ENCODE results near the gene CFL2.

Gene CFL2

DNA sequence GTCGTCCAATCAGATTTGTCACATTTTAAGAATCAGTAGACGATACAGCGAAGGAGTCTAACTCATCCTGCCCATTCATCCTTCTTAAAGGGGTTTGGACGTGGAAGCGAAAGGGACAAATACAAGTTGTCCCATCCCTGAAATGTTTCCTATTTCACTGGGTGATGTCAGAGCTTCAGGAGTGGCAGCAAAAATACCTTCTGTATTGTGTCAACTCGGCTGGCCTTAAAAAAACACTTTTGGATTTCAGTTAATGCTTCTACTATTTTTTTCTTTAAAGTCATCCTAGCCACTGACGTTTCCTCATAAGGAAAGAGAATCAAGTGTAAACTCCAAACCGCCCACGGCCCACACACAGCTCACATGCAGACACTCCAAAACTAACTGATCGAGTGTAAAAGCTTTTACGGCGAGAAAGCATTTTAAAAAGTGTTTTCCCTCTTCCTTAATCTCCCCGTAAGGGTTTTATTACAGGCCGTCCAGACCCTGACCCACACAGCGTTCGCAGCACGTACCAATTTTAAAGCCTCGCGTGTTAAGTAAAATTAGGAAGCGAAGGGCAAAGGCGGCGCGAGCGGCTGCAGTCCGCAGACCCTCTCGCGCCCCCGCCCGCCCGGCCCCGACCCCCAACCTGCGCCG, 593 bp downstream of the CFL2 start:
- H2BK5ac ChIP-seq (ENCODE audit: low read length) = no peak overlapping the region
- H3K4me1 ChIP-seq (ENCODE audit: control insufficient read depth, low read depth, low read length) = no peaks in the 10 kb centered on the region
- H3K79me1 ChIP-seq (ENCODE audit: low read length) = peaks cover 5% of the 10 kb centered on the region
- peak overlapping the region; percentile 92 for H3K56ac ChIP-seq (ENCODE audit: low read length)
- no peaks in the 10 kb centered on the region for H3K27me3 ChIP-seq (ENCODE audit: insufficient read depth, low read length, poor library complexity)
- H3K18ac ChIP-seq (ENCODE audit: low read length) = peak overlapping the region; percentile 99
- peak overlapping the region; percentile 85 for H3K27ac ChIP-seq (ENCODE audit: low read depth, low read length)
- peak; percentile 42 for DNase-seq
- peak overlapping the region; percentile 64 for H3K9ac ChIP-seq (ENCODE audit: low read length)
- H4K5ac ChIP-seq (ENCODE audit: low read length) = no peak overlapping the region
- H3K23ac ChIP-seq (ENCODE audit: low read length) = no peak overlapping the region
- peak overlapping the region; percentile 82 for H2BK120ac ChIP-seq (ENCODE audit: low read depth, low read length)
- H3K4ac ChIP-seq (ENCODE audit: low read depth, low read length) = peak overlapping the region; percentile 98
- H2BK15ac ChIP-seq (replicated peaks; ENCODE audit: low read depth) = no peak overlapping the region
- H3K4me2 ChIP-seq (ENCODE audit: low read length) = peak overlapping the region; percentile 49
- WGBS (ENCODE audit: extremely low coverage, insufficient coverage, low lambda C conversion rate) = no CpG with 5 or more reads among the region's 33 CpGs
- H3K79me2 ChIP-seq (ENCODE audit: control insufficient read depth, insufficient read depth, low read length) = peaks cover 2% of the 10 kb centered on the region
- H2AK5ac ChIP-seq (ENCODE audit: low read length) = no peak overlapping the region
- H3K36me3 ChIP-seq (ENCODE audit: control insufficient read depth, insufficient read depth, low read length) = no peaks in the 10 kb centered on the region
- H4K8ac ChIP-seq (ENCODE audit: low read depth, low read length) = no peak overlapping the region
- peak overlapping the region; percentile 42 for H3K4me3 ChIP-seq (ENCODE audit: low read length)

DNA sequence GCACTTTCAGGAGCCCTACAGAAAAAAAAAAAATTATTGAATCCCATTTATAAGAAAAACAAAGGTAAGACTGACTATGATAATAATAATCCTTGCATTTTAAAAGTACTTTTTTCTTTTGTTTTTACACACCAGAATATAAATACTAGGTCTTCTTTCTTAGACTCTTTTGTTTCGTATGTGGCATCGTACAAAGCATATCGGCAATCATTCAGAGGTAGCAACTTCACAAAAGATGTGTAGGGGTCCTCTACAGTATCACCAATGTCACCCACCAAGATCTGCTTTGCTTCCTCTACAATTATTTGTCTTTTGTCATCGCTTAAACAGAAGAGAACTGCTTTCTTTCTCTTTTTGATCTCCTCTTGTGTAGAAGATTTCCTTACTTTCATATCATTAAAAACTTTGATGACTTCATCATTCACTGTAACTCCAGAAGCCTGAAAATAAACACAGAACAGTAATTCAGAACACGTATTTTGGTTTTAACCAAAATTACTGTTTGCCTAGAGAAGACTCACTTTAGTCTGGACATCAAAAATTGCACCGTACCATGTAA, 1.2 kb downstream of the CFL2 start:
- Histone ChIP-seq H3K27ac (ENCODE audit: low read depth, low read length) (no peak overlapping the region), H3K56ac (ENCODE audit: low read length) (peak overlapping the region; percentile 92)
- WGBS (ENCODE audit: extremely low coverage, insufficient coverage, low lambda C conversion rate) = no CpG with 5 or more reads among the region's 6 CpGs

DNA sequence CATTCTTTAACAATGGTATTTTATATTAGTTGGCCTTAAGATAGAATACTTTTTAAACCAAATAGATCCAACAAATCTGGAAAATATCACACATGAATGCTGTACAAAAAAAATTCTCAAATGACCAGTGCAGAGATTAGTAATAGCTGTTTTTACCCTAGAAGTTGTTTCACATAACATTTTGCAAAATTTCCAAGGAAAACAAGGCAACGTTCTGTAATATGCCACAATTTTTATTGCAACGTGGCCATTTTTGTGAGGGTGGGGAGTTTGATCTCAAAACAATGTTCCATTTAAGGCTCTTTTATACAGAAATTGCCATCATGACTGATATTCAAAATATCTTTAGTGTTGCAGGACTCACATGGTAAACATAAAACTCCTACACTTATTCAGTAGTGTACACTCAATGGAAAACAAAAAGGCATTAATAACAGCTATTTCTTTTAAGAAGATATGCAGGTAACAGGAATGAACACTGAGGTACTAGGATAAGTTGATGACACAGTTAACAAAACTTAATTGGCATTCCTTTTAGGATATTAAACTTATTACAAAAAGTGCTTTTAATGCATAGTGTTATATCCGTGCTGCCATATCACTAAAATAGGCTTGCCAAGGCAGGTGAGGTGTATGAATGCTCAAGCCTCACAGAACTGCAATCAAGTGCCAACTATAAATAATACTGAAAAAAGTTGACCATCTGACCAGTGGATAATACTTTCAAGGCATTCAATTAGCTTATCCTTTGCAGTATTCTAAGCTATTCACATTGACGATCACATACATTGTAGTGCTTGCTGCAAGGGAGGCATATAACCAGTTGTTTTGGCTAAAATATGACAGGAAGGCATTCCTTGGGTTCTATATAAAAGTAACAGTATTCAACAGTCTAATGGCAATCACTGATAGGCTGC, 2.3 kb downstream of the CFL2 start:
- H2AK5ac ChIP-seq (ENCODE audit: low read length) = no peak overlapping the region
- H3K36me3 ChIP-seq (ENCODE audit: control insufficient read depth, insufficient read depth, low read length) = no peaks in the 10 kb centered on the region

More for the DNA sequence above, 1.2 kb downstream of the CFL2 start:
- Histone ChIP-seq H3K4me2 (ENCODE audit: low read length) (peak overlapping the region; percentile 49), H2BK15ac (replicated peaks; ENCODE audit: low read depth) (no peak overlapping the region), H3K18ac (ENCODE audit: low read length) (no peak overlapping the region), H3K36me3 (ENCODE audit: control insufficient read depth, insufficient read depth, low read length) (no peaks in the 10 kb centered on the region), H2BK120ac (ENCODE audit: low read depth, low read length) (no peak overlapping the region), H4K8ac (ENCODE audit: low read depth, low read length) (no peak overlapping the region), H3K79me1 (ENCODE audit: low read length) (peaks cover 5% of the 10 kb centered on the region), H3K4me1 (ENCODE audit: control insufficient read depth, low read depth, low read length) (no peaks in the 10 kb centered on the region), H3K4me3 (ENCODE audit: low read length) (peak overlapping the region; percentile 42), H3K79me2 (ENCODE audit: control insufficient read depth, insufficient read depth, low read length) (peaks cover 2% of the 10 kb centered on the region), H2BK5ac (ENCODE audit: low read length) (no peak overlapping the region), H4K5ac (ENCODE audit: low read length) (no peak overlapping the region), H3K4ac (ENCODE audit: low read depth, low read length) (no peak overlapping the region), H3K9ac (ENCODE audit: low read length) (peak overlapping the region; percentile 64), H2AK5ac (ENCODE audit: low read length) (no peak overlapping the region), H3K23ac (ENCODE audit: low read length) (no peak overlapping the region), H3K27me3 (ENCODE audit: insufficient read depth, low read length, poor library complexity) (no peaks in the 10 kb centered on the region)
- DNase-seq = no peak

DNA sequence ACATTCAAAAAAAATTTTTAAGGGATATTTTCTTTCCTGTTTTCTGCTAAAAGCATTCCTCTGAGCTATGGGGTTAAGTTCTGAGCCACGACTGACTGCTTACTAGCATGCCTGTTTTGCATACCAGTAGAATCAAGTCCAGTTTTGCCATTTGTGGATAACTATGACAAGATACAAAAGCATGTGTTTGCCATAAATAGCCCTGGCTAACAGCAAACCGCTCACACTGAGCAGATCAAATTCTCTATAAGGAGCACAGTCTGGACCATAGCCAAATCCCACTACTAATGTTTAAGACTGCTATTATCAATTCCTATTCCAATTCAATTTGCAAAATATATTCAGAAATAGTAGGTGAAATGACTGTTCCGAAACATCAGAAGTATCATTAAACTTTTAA, 3.2 kb downstream of the CFL2 start:
- Histone ChIP-seq H3K23ac (ENCODE audit: low read length) (no peak overlapping the region), H3K79me1 (ENCODE audit: low read length) (peaks cover 5% of the 10 kb centered on the region), H3K56ac (ENCODE audit: low read length) (no peak overlapping the region), H3K4me1 (ENCODE audit: control insufficient read depth, low read depth, low read length) (no peaks in the 10 kb centered on the region), H4K8ac (ENCODE audit: low read depth, low read length) (no peak overlapping the region), H2BK120ac (ENCODE audit: low read depth, low read length) (no peak overlapping the region), H4K5ac (ENCODE audit: low read length) (no peak overlapping the region), H3K27me3 (ENCODE audit: insufficient read depth, low read length, poor library complexity) (no peaks in the 10 kb centered on the region), H3K18ac (ENCODE audit: low read length) (no peak overlapping the region), H3K27ac (ENCODE audit: low read depth, low read length) (no peak overlapping the region), H2BK5ac (ENCODE audit: low read length) (no peak overlapping the region), H2BK15ac (replicated peaks; ENCODE audit: low read depth) (no peak overlapping the region), H3K36me3 (ENCODE audit: control insufficient read depth, insufficient read depth, low read length) (no peaks in the 10 kb centered on the region), H2AK5ac (ENCODE audit: low read length) (no peak overlapping the region), H3K4ac (ENCODE audit: low read depth, low read length) (no peak overlapping the region), H3K9ac (ENCODE audit: low read length) (no peak overlapping the region), H3K4me2 (ENCODE audit: low read length) (no peak overlapping the region), H3K4me3 (ENCODE audit: low read length) (no peak overlapping the region), H3K79me2 (ENCODE audit: control insufficient read depth, insufficient read depth, low read length) (peaks cover 2% of the 10 kb centered on the region)
- no CpG with 5 or more reads among the region's 3 CpGs for WGBS (ENCODE audit: extremely low coverage, insufficient coverage, low lambda C conversion rate)
- no peak for DNase-seq

More for the DNA sequence above, 2.3 kb downstream of the CFL2 start:
- no CpG with 5 or more reads among the region's 4 CpGs for WGBS (ENCODE audit: extremely low coverage, insufficient coverage, low lambda C conversion rate)
- no peak overlapping the region for H2BK15ac ChIP-seq (replicated peaks; ENCODE audit: low read depth)
- no peak overlapping the region for H3K4me2 ChIP-seq (ENCODE audit: low read length)
- no peak overlapping the region for H3K23ac ChIP-seq (ENCODE audit: low read length)
- H3K4ac ChIP-seq (ENCODE audit: low read depth, low read length) = no peak overlapping the region
- H3K27me3 ChIP-seq (ENCODE audit: insufficient read depth, low read length, poor library complexity) = no peaks in the 10 kb centered on the region
- no peak overlapping the region for H4K8ac ChIP-seq (ENCODE audit: low read depth, low read length)
- H3K27ac ChIP-seq (ENCODE audit: low read depth, low read length) = no peak overlapping the region
- H3K4me3 ChIP-seq (ENCODE audit: low read length) = no peak overlapping the region
- H3K79me1 ChIP-seq (ENCODE audit: low read length) = peaks cover 5% of the 10 kb centered on the region
- no peaks in the 10 kb centered on the region for H3K4me1 ChIP-seq (ENCODE audit: control insufficient read depth, low read depth, low read length)
- peaks cover 2% of the 10 kb centered on the region for H3K79me2 ChIP-seq (ENCODE audit: control insufficient read depth, insufficient read depth, low read length)
- H3K9ac ChIP-seq (ENCODE audit: low read length) = no peak overlapping the region
- no peak overlapping the region for H2BK5ac ChIP-seq (ENCODE audit: low read length)
- no peak overlapping the region for H3K56ac ChIP-seq (ENCODE audit: low read length)
- DNase-seq = no peak
- no peak overlapping the region for H3K18ac ChIP-seq (ENCODE audit: low read length)
- no peak overlapping the region for H2BK120ac ChIP-seq (ENCODE audit: low read depth, low read length)
- no peak overlapping the region for H4K5ac ChIP-seq (ENCODE audit: low read length)

DNA sequence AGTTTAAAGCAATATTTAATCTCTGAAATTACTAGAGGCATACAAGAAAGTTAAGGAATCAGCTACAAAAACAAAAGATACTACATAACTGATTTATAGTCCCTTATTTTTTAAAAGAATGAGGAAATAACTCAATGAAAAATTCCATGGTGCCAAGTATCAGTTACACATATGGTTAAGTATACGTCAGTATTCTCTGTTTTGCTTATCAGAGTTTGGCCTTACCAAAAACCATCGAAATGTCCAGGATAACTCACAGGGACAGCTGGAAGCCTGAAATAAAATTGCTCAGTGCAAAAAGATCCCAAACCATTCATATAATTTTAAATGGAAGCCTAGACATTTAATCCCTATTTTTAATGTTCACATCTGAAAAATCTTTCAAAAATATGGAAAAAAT, 3.6 kb downstream of the CFL2 start:
- Histone ChIP-seq H4K5ac (ENCODE audit: low read length) (no peak overlapping the region), H3K9ac (ENCODE audit: low read length) (no peak overlapping the region), H3K79me1 (ENCODE audit: low read length) (peaks cover 5% of the 10 kb centered on the region), H3K27ac (ENCODE audit: low read depth, low read length) (no peak overlapping the region), H3K56ac (ENCODE audit: low read length) (no peak overlapping the region), H3K36me3 (ENCODE audit: control insufficient read depth, insufficient read depth, low read length) (no peaks in the 10 kb centered on the region), H3K18ac (ENCODE audit: low read length) (no peak overlapping the region), H2BK15ac (replicated peaks; ENCODE audit: low read depth) (no peak overlapping the region), H3K4me1 (ENCODE audit: control insufficient read depth, low read depth, low read length) (no peaks in the 10 kb centered on the region), H3K4me2 (ENCODE audit: low read length) (no peak overlapping the region), H3K27me3 (ENCODE audit: insufficient read depth, low read length, poor library complexity) (no peaks in the 10 kb centered on the region), H2AK5ac (ENCODE audit: low read length) (no peak overlapping the region), H2BK120ac (ENCODE audit: low read depth, low read length) (no peak overlapping the region), H3K79me2 (ENCODE audit: control insufficient read depth, insufficient read depth, low read length) (peaks cover 2% of the 10 kb centered on the region), H4K8ac (ENCODE audit: low read depth, low read length) (no peak overlapping the region), H3K4me3 (ENCODE audit: low read length) (no peak overlapping the region), H3K23ac (ENCODE audit: low read length) (no peak overlapping the region), H3K4ac (ENCODE audit: low read depth, low read length) (no peak overlapping the region), H2BK5ac (ENCODE audit: low read length) (no peak overlapping the region)
- no peak for DNase-seq
- WGBS (ENCODE audit: extremely low coverage, insufficient coverage, low lambda C conversion rate) = no CpG with 5 or more reads among the region's 2 CpGs
